Pons (tissue), 1 donor: Measurements from ENCODE around the gene MYCBPAP.
A peak's percentile ranks its signal among the peaks of the same experiment; 100 is the strongest.

Experiments
- DNase-seq: peaks from one replicate; pipeline ENCODE4 v3.0.0-alpha.2; 2016; ENCODE audit warnings: low spot score

Gene MYCBPAP

DNA sequence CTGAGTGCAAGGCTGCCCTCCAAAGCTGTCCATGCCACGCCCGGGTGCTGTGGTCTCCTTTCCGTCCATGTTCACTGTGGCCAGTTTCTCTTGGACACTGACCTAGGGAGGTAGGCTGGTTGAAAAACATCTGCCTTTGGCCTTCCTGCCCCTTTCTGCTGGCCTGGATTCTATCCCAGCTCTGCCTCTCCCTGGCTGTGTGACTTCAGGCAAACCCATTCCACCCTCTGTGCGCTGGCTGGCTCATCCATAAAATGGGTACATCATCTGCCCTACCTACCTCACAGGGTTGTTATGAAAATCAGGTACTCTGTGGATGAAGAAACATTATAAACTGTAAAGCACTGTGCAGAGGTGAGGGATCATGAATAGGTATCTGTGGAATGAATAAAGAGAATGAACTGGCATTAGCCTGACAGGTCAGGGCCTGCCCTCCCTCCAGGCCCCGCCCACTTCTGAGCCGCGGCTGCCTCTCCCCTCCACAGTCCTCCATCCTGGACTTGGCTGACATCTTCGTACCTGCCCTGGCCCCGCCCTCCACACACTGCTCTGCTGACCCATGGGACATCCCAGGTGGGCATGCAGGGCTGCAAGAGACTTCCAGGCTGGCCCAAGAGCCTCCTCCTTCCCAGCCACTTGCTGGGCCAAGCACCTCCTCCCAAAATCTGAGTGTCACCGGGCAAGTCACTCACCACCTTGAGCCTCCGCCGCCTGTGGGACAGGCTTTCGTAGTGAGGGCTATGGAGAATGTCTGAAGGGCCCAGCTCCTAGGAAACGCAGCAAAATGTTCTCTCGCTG is 31.7 kb downstream of the MYCBPAP start:
- DNase-seq: no peak

DNA sequence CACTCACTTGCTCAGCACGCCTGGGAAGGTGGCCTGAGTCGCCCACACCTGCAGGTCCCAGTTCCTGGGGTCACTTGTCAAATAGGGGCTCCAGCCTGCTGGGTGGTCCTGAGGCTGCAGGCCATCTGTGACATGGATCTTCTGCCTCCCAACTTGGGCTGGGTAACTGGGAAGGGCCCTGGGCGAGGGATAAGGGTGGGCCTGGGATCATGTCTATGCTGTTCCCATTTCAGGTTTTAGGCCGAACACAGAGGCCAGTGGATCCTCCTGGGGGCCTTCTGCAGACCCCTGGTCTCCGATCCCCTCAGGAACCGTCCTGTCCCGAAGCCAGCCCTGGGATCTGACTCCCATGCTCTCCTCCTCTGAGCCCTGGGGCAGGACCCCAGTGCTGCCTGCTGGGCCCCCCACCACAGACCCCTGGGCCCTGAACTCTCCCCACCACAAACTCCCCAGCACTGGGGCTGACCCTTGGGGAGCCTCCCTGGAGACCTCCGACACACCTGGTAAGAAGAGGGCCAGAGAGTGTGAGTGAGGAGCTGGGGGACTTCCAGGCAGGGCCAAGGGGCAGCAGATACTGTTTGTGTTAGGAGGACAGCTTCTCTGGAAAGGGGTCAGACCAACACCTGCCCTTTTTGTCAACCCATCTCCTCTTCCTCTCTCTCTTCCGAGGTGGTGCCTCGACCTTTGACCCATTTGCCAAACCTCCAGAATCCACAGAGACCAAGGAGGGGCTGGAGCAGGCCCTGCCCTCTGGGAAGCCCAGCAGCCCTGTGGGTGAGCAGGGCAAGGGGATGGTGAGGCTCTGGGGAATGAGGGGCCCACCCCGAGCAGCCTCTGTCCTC is 32.5 kb downstream of the MYCBPAP start:
- DNase-seq: no peak

DNA sequence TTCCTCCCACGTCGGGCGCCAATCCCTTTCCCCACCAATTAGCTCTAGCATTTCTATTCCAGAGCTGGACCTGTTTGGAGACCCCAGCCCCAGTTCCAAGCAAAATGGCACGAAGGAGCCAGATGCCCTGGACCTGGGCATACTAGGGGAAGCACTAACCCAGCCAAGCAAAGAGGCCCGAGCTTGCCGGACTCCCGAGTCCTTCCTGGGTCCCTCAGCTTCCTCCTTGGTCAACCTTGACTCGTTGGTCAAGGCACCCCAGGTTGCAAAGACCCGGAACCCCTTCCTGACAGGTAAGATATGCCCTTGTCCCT is 33.1 kb downstream of the MYCBPAP start:
- DNase-seq: no peak

DNA sequence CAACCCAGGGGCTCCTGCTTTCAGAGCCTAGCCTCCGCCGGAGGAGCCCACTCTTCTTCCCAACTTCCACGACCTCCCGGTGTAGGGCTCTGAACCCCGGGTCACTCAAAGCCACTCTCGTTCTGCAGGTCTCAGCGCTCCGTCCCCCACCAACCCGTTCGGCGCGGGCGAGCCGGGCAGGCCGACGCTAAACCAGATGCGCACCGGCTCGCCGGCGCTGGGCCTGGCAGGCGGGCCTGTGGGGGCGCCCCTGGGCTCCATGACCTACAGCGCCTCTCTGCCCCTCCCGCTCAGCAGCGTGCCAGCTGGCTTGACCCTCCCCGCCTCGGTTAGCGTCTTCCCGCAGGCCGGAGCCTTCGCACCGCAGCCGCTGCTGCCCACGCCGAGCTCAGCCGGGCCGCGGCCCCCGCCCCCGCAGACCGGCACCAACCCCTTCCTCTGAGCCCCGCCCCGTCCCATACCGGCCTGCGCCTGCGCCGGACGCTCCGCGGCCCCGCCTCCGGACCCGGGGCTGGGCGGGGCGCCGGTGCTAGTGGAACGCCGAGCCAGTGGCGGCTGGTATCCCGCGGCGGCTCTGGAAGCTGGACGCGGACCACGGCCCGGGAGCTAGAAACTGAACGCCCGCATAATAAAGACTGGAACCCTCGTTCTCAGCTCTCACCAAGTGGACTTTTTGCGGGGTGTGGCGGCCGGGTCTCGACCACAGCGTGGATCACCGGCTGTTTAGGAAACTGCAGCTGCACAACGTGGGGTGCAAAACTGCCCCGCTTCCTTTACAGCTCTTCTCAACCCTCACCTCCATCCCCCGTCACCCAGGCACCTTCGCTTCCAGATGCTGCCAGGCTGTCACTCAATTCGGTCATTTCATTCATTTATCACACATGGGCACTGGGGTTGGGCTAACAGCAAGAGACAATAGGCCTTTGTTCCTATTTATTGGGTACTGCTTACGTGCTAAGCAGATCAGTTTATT is 33.8 kb downstream of the MYCBPAP start:
- DNase-seq: peak; percentile 78

DNA sequence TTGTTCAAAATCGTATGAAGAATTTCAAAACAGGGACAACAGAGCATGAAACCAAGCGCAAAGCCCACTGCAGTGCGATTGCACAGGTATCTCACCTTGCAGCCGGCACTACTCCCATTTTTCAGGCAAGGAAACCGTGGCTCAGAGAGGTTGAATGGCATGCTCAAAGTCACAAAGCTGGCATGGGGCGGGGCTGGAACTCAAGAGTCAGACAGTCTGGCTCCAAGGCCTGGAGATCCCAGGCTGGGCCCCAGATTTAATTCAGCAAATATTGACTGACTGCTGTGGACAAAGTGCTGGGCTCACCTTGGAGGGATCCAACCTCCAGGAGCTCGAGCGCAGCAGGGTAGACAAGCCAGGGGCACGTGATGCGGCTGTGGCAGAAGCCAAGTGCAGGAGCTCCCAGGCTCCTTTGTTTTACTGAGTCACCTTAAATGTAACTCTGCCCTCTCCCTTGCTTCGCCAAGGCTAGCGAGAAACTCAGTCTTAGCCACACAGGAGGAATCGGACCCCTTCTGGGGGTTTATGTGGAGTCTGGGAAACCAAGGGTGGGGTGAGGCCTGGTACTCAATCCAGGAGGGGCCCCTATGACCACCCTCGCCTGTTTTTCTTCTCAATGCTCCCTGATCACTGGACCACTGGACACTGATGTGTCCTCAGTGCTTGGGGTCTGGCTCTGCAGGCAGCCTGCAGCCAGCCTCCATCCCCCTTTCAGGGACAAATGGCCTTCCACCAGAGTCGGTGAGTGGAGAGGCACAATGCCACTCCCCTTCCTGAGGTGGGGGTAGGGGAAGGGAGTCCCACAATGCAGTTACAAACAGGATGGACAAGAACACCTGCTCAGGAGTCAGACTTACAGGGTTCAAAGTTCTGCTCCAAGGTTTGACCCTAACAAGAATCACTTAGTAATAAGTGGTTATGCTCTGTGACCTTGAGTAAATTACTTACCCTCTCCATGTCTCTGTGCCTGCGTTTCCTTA is 34.8 kb downstream of the MYCBPAP start:
- DNase-seq: no peak

DNA sequence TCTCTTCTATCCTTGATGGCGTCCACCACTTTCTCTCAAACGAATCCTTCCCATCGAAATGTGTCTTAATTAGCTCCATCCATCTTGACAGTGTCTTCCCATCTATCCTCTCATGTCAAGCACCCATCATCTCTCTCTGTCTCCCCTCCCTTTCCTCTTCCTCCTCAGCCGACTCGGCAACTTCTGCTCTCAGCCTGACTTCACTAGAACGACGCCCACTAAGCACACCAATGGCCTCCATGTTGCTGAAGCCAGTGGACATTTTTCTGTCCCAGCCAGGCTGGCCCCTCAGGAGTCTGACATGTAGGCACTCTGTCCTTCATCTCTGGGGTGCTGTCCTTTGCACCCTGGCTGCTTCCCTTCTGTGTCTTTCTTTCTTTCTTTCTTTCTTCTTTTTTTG is 36.3 kb downstream of the MYCBPAP start:
- DNase-seq: no peak

DNA sequence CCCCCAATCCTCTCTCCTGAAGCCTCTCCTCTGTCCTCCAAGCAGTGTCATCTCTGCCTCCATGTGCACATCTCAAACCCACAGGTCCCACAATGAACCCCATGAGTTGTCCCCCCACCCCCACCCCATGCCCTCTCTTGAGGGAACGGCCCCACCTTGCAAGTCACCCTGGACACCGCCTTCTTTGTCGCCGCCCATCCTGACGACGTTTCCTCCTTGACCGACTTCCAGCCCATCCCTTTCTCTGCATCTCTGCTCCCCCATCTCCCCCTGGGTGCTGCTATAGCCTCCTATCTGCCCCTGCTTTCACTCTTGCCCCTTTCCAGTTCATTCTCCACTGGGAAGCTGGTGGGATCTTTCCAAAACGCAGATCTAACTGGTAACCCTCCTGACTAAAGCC is 37.1 kb downstream of the MYCBPAP start:
- DNase-seq: no peak

DNA sequence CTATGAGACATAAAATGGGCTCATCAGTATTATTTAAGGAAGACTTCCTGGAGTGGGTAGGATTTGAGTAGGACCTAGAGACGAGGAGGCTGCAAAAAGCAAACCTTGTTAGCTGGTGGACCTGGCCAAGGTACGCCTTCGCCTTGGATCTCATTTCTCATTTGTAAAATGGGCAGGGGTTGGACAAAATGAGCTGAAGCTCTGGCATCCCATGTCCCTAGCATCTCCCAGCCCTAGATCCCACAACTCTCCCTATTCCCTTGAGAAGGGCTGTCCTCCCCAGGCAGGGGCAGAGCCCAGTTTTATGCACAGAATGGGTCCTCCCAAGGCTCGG is 38.4 kb downstream of the MYCBPAP start:
- no peak for DNase-seq

DNA sequence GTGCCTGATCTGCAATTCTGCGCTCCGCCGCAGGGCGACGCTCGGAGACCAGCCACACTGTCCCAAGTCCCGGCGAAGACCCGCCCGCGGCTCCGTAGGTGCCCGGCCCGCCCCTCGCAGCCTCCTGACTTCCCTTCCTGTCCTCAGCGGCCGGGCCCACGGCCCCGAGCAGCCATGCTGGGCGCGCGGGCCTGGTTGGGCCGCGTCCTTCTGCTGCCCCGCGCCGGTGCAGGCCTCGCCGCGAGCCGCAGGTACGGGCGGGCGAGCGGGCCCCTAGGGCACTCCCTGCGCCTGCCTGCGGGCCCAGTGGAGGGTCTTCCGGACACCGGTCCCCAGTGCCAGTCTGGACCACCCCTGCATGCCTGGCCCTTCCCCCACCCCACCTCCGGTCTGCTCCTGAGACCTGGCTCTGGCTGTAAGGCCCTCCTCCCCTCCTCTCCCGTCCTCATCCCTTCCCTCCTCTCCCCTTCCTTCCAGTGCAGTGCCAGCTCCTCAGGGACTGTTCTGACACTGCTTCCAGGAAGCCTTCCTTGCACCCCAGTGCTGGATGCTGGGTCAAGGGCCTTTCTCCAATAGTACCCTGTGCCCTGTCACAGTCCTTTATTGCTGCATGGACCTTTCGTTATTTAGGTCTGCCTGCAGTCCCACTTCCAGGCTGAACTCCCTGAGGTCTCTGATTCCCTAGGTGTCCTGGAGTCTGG is 38.9 kb downstream of the MYCBPAP start, which contains the start of gene SPATA20:
TSS of gene SPATA20 (plus strand) at position 140 of the 701 bp plus-strand sequence. CDS start at position 175, 35 bp downstream.
- DNase-seq: peak; percentile 80

DNA sequence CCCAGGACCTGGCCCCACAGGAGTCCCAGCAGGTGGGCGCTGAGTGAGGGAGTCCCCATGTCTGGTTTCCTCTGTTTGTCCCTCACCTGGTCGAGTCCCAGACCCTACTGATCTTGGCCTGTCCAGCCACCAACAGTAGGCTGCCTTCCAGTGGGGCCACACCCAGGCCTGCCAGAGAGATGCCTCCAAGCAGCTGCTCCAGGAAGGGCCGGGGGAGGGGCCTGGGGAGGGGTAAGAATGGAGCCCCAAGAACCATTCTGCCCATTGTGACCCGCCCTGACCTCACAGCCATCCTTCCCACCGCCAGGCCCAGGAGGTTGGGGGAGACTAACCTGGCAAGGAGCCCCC is 39.5 kb downstream of the MYCBPAP start:
- DNase-seq: no peak

DNA sequence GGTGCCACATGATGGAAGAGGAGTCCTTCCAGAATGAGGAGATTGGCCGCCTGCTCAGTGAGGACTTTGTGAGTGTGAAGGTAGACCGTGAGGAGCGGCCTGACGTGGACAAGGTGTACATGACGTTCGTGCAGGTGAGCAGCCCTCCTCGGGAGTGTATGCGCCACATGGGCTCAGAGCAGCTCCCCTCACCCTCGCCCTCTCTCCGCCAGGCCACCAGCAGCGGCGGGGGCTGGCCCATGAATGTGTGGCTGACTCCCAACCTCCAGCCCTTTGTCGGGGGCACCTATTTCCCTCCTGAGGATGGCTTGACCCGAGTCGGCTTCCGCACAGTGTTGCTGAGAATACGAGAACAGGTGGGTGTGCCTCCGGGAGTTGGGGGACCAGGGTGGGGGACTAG is 40.6 kb downstream of the MYCBPAP start:
- DNase-seq: no peak

DNA sequence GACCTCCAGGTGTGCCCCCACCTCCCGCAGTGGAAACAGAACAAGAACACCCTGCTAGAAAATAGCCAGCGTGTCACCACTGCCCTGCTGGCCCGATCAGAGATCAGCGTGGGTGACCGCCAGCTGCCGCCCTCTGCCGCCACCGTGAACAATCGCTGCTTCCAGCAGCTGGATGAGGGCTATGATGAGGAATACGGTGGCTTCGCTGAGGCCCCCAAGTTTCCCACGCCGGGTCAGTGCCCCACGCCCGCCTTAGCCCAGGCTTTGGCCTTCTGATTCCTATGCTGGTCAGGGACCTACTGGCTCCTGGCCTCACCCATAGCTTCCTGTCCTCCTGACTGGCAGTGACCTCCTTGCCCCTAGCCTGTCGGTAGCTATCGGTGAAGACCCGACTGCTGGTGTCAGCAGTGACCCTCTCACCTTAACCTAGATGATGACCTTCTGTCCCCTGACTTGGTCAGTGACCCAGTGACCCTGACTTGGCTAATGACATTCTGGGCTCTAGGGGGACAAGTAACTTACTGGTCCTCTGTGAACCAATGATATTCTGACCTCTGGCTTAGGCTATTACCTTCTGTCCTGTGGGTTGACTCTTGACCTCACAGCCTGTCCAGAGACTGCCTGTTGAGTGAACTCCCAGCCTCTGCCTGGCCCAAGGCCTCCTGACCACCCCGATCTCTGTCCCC is 41.2 kb downstream of the MYCBPAP start:
- no peak for DNase-seq

DNA sequence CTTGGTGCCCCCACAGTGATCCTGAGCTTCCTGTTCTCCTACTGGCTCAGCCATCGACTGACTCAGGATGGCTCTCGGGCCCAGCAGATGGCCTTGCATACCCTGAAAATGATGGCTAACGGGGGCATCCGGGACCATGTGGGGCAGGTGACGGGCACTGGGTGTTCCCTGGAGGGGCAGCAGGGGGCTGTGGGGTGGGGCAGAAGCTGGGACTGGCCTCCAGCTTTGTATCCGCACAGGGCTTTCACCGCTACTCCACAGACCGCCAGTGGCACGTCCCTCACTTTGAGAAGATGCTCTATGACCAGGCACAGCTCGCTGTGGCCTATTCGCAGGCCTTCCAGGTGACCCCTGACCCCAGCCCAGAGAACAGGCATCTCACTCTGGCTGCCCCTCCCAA is 41.7 kb downstream of the MYCBPAP start:
- no peak for DNase-seq

DNA sequence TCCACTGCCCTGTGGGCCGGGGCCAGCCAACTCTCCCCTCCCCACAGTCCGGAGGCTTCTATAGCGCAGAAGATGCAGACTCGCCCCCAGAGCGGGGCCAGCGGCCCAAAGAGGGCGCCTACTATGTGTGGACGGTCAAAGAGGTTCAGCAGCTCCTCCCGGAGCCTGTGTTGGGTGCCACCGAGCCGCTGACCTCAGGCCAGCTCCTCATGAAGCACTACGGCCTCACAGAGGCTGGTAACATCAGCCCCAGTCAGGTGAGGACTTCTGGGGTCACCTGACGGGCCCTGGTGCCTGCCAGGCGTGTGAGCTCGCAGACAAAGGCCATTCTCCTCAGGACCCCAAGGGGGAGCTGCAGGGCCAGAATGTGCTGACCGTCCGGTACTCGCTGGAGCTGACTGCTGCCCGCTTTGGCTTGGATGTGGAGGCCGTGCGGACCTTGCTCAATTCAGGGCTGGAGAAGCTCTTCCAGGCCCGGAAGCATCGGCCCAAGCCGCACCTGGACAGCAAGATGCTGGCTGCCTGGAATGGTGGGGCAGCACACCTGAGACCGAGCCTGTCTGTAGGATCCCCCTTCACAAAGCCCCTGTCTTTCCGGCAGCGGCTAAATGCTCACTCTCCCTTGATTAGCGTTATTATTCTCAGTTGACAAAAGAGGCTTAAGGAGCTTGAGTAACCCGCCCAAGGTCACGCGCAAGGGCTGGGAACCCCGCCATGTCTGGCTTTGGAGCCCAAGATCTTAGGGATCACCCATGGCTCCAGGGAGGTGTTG is 42.6 kb downstream of the MYCBPAP start:
- peak; percentile 81 for DNase-seq

DNA sequence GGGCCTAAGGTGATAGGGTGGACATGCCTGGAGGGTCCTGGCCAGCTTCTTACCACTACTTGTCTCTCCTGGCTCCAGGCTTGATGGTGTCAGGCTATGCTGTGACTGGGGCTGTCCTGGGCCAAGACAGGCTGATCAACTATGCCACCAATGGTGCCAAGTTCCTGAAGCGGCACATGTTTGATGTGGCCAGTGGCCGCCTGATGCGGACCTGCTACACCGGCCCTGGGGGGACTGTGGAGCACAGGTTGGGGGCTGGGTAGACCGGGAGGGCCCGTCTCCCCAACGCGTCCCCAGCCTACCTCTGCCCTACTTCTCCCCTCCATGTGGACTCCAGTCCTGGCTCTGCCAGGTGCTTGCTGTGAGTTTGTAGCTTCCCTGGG is 43.2 kb downstream of the MYCBPAP start:
- DNase-seq: no peak

DNA sequence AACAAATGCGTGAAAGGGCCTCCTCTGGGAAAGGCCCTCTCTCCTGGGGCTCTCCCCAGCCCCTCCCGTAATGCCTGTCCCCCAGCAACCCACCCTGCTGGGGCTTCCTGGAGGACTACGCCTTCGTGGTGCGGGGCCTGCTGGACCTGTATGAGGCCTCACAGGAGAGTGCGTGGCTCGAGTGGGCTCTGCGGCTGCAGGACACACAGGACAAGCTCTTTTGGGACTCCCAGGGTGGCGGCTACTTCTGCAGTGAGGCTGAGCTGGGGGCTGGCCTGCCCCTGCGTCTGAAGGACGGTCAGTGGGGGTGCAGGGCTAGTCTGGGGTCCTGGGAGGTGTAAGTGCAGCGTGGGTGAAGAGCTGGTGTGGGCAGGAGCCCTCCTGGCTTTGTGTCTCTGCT is 43.6 kb downstream of the MYCBPAP start:
- DNase-seq: no peak

DNA sequence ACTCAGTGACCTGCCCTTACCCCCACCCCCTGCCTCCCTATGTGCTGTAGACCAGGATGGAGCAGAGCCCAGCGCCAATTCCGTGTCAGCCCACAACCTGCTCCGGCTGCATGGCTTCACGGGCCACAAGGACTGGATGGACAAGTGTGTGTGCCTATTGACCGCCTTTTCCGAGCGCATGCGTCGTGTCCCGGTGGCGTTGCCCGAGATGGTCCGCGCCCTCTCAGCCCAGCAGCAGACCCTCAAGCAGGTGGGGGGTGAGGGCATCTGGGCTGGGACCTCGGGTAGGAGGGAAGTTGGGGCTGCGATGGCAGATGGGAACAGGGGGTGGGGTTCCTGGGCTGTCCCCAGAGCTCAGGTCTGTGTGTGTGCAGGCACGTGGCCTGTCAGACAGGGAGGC is 46.0 kb downstream of the MYCBPAP start:
- no peak for DNase-seq

DNA sequence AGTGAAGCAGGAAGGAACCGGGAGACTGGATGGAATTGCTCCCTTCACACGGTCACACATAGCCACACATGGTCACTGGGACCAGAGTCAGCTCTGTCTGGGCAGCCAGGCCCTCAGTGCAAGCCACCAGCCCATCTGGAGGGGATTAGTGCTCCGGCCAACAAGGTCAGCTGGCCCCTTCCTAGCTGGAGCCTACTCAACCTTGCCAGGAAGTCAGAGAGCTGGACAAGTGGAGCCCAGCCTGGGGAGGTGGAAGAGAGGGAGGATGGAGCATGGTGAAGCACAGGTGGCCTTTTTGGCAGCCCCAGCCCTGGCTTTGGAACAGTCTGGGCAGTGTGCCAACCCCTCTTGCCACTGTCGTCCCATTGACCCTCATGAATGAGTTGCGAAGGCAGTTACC is 48.6 kb downstream of the MYCBPAP start:
- no peak for DNase-seq

DNA sequence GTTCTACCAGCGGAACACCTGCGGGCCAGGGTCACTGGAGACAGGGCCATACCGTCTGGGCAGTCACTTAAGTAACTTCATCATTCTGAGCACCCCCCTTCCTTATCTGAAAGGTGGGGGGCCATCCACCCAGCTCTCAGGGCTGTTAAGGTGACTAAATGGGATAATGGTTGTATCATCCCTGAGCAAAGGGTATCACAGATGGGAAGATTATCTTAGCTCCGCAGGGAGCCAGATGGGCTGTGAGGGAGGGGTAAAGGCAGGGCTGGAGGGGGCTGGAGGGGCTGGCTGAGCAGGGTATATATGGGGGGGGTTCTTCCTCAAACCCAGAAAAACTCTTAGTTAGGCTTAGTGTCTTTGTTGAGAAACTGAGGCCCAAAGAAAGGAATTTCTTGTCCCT is 49.4 kb downstream of the MYCBPAP start:
- no peak for DNase-seq
